PFSK-1 (cell line): ENCODE results near the gene MNDA.

ENCODE experiments used
- FOXP2 ChIP-seq: optimal IDR thresholded peaks from 2 replicates; pipeline ENCODE3; 2011; ENCODE audit warnings: borderline replicate concordance, control low read depth, inconsistent platforms; ENCODE audit not compliant: insufficient read depth; ENCODE audit errors: extremely low read length, extremely low read depth
- POLR2AphosphoS5 ChIP-seq: IDR thresholded peaks from 2 replicates; pipeline ENCODE4 v1.6.1; 2012; ENCODE audit warnings: low read depth, mild to moderate bottlenecking, control low read depth, low read length, moderate library complexity
- TF ChIP-seq, protein P1 (sequence below), 2 experiments: IDR thresholded peaks; 2 replicates each; pipeline versions ENCODE4 v1.6.1 to v1.8.0; 2011 to 2012; ENCODE audit warnings: low read depth in 2 of 2, low read length in 2 of 2, control low read depth in 1 of 2, inconsistent platforms in 1 of 2, mild to moderate bottlenecking in 1 of 2, moderate library complexity in 1 of 2; ENCODE audit not compliant: insufficient read depth in 1 of 2

DNA sequence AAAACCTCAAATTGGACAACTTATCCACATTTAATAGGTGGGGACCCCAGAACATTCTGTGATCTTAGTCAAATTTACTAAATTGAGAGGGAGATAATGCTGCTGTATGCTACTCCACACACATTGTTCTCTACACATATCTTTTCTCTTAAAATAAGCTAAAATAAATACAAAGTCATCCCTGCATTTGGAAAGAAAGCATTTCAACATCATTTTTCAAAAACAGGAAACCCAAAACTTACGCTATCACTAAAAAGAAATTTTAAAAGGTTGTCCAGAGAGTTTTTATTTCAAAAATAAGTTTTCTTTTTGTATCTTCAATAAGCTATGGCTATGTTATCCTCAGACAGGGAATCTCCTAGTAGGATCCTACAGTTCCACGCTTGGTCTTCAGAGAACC, 30.6 kb upstream of the MNDA start:
- TF ChIP-seq POLR2AphosphoS5: no peak
- no peak for TF ChIP-seq FOXP2
- TF ChIP-seq, protein P1, sequence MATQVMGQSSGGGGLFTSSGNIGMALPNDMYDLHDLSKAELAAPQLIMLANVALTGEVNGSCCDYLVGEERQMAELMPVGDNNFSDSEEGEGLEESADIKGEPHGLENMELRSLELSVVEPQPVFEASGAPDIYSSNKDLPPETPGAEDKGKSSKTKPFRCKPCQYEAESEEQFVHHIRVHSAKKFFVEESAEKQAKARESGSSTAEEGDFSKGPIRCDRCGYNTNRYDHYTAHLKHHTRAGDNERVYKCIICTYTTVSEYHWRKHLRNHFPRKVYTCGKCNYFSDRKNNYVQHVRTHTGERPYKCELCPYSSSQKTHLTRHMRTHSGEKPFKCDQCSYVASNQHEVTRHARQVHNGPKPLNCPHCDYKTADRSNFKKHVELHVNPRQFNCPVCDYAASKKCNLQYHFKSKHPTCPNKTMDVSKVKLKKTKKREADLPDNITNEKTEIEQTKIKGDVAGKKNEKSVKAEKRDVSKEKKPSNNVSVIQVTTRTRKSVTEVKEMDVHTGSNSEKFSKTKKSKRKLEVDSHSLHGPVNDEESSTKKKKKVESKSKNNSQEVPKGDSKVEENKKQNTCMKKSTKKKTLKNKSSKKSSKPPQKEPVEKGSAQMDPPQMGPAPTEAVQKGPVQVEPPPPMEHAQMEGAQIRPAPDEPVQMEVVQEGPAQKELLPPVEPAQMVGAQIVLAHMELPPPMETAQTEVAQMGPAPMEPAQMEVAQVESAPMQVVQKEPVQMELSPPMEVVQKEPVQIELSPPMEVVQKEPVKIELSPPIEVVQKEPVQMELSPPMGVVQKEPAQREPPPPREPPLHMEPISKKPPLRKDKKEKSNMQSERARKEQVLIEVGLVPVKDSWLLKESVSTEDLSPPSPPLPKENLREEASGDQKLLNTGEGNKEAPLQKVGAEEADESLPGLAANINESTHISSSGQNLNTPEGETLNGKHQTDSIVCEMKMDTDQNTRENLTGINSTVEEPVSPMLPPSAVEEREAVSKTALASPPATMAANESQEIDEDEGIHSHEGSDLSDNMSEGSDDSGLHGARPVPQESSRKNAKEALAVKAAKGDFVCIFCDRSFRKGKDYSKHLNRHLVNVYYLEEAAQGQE (IDR thresholded peaks at IDR 0.05; ENCODE audit: insufficient read depth in 1 of 2, low read depth in 2 of 2, low read length in 2 of 2): no peak
